ENCODE measurements around the gene RHEX.

The RHEX gene

DNA sequence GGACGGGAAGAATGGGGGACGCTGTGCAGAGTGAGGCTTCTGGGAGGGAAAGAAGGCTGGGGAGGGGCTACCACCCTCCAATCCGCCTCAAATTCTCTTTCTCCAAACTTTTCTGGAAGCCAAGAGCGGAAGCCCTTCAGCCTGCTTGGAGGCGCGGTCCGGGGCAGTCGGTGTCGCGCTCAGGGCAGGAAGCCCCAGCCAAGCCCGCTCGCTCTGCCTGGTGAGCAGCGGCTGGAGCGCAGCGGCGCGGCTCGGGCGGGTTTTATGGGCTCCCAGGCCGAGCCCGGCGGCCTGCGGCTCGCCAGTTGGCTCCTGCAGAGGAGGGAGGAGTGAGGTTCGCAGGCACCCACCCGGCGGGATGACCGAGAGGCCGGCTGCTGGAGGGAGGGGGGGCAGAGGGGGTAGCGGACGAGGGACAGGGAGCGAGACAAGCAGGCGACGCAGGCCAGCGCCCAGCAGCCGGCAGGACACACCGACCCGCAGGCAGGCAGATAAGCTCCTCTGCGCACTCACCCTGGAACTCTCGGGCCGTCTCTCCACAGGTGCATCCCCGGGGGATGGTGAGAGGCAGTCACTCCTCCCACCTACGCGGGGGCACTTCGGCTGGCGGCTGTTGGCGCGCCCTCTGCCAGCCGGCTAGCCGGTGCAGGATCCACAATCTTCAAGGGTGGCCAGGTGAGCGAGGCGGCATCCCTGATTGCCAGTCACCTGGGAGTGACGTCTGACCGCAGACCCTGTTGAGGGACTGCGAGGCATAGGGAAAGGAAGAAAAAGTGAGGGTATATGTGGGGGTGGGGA lies 64.4 kb downstream of the RHEX start, which contains the start of gene AVPR1B:
Gene AVPR1B, minus strand, starts transcription at position 238 of the 798 bp plus-strand sequence. CDS start 498 bp downstream, outside the sequence.
- DNase-seq (ENCODE audit: low read depth), result no peak

- no peak for DNase-seq (ENCODE audit: low read depth)
Measured at GRCh38 chr1:206120406-206120805, 67.4 kb downstream of the RHEX start.

- no peak for DNase-seq (ENCODE audit: low read depth)
Measured at GRCh38 chr1:206121269-206121668, 68.3 kb downstream of the RHEX start.

DNA sequence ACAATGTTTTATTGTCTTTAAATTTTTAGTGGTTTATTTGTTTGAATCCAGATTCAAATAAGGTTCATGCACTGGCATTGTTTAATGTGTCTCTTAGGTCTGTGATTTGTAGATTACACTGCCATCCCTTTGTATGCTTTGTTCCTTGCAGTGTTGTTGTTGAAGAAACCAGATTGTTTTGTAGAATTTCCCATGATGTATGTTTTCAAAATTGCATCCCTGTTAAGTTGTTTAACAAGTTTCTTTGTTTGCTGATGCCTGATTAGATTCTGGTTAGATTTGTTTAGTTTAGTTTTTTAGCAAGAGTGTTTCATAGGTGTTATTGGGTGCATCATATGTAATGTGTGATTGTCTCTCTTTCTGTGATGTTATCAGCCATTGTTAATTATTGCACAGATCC lies 69.7 kb downstream of the RHEX start:
- no peak for DNase-seq (ENCODE audit: low read depth)

GRCh38 chr1:206125346-206125745 lies 72.4 kb downstream of the RHEX start:
- no peak for DNase-seq (ENCODE audit: low read depth)

- DNase-seq (ENCODE audit: low read depth), result no peak
Measured at GRCh38 chr1:206127336-206127735, 74.4 kb downstream of the RHEX start.

GRCh38 chr1:206128196-206128595 lies 75.2 kb downstream of the RHEX start:
- no peak for DNase-seq (ENCODE audit: low read depth)

GRCh38 chr1:206131037-206131436 lies 78.1 kb downstream of the RHEX start:
- DNase-seq (ENCODE audit: low read depth), result no peak

DNA sequence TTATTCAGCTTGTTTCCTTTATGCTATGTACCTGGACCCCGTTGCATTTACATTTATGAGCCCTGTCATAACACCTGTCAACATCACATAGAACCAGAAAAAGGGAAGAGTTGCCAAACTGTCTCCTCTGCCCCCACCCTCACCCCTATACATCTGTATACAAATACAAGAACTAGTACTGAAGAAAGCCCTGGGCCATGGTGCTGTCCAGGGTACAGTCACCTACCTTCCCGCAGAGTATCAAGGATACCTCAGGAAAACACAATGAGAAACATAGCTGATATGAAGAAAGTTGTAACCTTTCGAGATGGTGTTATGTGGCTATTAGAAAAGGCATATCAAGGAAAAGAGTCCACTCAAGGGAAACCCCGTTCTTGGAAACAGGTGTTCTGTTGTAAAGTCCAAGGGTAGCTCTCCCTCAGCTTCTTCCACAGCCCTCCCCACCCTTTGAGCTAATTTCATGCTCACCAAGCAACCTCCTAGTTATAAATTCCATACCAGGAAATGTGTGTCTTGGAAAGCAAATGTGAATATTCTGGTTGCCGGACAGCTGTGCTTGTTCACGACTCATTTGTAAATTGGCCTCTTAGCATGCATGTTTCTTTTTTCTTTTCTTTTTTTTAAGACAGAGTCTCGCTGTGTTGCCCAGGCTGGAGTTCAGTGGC lies 80.9 kb downstream of the RHEX start:
- no peak for DNase-seq (ENCODE audit: low read depth)

- no peak for DNase-seq (ENCODE audit: low read depth)
Measured at GRCh38 chr1:206135248-206135647, 82.3 kb downstream of the RHEX start.

DNA sequence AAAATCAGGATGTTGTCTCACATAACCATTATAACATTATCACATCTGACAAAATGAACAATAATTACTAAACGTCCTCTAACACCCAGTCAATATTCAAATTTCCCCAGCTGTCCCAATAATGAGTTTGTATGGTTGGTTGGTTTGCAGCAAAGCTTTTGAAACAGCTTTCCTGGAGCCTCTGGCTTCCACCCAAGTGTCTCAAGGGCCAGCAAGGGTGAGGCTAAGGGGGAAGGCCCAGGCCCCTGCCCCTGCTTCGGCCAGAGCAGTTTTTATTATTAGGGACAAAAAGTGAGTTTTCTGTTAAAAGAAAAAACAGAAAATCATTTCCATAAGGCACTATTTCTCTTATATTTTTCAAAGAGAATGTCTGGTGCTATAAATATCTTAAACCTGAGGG lies 83.3 kb downstream of the RHEX start:
- DNase-seq (ENCODE audit: low read depth), result no peak

GRCh38 chr1:206142011-206142410 lies 89.0 kb downstream of the RHEX start:
- no peak for DNase-seq (ENCODE audit: low read depth)

DNA sequence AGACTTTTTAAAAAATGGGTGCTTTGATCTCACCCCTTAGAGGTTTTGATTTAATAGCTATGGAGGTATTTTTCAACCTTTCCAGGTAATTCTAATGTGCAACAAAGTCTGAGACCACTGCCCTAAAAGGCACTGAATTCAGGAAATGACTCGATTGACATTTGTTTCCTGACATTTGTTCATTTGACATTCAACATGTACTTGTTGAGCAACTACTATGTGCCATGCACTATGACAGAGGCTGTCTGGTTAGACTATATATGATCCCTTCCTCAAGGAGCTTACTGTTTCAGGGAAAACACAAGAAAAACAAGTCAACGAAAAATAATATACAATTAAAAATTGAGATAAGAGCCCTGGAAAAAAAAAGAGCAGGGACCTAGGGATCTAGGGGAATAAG lies 89.8 kb downstream of the RHEX start:
- DNase-seq (ENCODE audit: low read depth), result no peak

DNA sequence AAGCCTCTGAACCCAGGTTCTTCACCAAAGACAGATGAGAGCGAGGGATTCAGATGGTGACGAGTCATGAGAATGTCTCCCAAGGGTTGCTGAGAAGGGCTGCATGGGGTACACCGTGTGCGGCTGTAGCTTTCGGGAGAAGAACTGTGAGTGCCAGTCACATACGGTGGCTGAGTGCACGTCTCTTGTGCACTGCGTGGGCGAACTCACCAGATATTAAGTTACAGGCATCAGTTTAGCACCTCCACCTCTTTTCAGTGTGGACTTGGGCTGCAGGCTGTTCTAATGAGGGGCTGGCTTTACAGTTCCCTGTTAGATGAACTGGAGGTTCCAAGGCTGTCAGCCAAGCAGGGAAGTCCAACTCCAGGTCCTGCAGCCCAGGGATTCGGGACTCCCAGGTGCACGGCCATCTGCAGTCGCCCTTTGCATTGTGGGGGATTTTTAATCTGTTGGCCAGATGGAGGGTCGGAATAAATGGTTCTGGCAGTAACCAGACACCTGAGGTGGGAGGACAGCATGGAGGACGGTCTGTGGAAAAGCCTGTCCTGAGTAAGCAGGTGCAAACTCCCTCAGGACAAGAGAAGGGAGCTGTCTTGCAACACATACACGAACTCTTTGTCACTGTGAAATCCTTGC lies 90.7 kb downstream of the RHEX start:
- DNase-seq (ENCODE audit: low read depth), result no peak

- no peak for DNase-seq (ENCODE audit: low read depth)
Measured at GRCh38 chr1:206144605-206145004, 91.6 kb downstream of the RHEX start.

GRCh38 chr1:206145771-206146290 lies 92.9 kb downstream of the RHEX start:
- no peak for DNase-seq (ENCODE audit: low read depth)

Data from non-pigmented ciliary epithelial cell (primary cell).